HG02763 (cell line): Measurements from ENCODE around the gene ZFHX2.
"Not testable (repeated sequence)": the region's sequence is repeated elsewhere in the genome, so short reads cannot be mapped to it uniquely, and the experiment has no call there.

ENCODE experiments used
- ATAC-seq: cut with Tn5 transposase; IDR thresholded peaks from one replicate; pipeline ENCODE4 v1.9.1; 2021; ENCODE audit warnings: mild to moderate bottlenecking, moderate library complexity; ENCODE audit not compliant: unreplicated experiment

Gene ZFHX2

DNA sequence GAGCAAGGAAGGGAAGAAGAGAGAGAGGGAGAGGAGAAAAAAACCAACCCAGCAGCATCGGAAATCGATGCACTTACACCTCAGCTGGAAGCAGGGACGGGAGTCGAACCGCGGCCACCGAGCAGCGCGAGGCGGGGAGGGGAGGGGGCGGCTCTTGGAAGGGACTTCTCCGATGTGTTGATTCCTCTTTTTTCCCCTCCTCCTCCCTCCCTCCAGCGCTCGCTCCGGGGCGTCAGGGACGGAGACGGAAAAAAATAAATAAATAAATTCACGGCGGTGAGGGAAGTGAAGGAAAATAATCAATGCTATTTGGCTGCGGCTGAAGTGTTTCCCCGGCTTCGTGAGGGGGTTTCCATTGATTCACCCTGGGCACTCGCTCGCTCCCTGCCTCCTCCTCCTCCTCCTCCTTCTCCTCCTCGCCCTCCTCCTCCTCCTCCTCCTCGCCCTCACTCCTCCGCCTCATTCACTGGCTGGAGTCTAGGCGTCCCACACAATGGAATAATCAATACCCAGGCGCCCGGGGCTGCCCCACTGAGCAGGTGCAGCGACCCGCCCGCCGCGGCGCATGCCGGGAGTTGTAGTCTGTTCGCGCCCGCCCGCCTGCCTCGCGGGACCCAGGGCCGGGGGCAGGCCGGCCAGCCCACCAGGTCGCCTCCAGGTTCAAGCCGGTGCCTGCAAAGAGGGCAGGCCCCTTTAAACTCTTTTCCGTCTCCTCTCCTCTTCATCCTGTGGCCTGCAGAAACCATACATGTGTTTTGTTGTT lies at the start of gene ZFHX2:
Gene ZFHX2, minus strand, starts transcription at position 500 of the 763 bp plus-strand sequence. CDS start 16,440 bp downstream, outside the sequence.
- peak; percentile 63 for ATAC-seq

DNA sequence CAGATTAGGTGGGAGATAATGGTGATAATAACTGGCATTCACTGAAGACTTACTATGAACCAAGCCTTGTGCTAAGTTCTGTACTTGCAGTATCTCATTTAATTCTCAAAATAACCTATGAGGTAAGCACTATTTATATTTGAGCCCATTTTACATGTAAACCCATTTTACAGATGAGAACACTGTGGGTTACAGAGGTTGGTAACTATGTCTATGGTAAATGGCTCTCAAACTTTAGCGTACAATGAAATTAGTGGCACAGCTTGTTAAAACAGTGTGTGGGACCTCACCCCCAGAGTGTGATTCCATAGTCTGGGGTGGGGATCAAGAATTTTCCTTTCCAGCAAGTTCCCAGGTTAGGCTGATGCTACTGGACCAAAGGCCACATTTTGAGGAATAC lies 49.2 kb upstream of the ZFHX2 start:
- no peak for ATAC-seq

GRCh38 chr14:23600322-23600707 lies 48.8 kb upstream of the ZFHX2 start:
- ATAC-seq, result no peak

DNA sequence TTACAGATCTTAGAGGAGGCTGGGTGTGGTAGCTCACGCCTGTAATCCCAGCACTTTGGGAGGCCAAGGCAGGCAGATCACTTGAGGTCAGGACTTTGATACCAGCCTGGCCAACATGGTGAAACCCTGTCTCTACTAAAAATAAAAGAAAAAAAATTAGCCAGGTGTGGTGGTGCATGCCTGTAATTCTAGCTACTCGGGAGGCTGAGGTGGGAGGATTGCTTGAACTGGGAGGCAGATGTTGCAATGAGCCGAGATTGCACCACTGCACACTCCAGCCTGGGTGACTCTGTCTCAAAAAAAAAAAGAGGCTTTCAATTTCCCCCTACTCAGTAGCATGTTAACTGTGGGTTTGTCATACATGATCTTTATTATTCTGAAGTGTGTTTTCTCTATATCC lies 42.6 kb upstream of the ZFHX2 start:
- ATAC-seq, result not testable (repeated sequence)

GRCh38 chr14:23590198-23590597 lies 38.6 kb upstream of the ZFHX2 start:
- no peak for ATAC-seq

DNA sequence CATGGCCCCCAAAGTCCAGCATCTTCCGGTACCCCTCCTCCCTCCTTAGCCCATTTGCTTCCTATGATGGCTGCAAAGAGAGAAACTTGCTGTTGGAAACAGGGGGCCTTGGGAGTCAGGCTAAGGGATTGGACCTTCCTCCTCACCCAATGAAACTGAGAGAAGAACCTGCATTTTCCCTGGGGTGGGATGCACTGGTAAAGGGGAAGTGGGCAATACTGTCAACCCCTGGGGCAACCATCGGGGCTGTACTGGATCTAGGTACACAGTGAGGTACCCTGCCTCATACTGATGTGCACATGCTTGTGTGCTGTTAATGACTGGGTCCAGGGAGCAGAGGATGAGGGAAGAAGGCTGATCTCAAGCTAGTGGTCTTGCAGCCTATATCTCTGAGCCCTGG lies 38.0 kb upstream of the ZFHX2 start:
- ATAC-seq, result no peak

DNA sequence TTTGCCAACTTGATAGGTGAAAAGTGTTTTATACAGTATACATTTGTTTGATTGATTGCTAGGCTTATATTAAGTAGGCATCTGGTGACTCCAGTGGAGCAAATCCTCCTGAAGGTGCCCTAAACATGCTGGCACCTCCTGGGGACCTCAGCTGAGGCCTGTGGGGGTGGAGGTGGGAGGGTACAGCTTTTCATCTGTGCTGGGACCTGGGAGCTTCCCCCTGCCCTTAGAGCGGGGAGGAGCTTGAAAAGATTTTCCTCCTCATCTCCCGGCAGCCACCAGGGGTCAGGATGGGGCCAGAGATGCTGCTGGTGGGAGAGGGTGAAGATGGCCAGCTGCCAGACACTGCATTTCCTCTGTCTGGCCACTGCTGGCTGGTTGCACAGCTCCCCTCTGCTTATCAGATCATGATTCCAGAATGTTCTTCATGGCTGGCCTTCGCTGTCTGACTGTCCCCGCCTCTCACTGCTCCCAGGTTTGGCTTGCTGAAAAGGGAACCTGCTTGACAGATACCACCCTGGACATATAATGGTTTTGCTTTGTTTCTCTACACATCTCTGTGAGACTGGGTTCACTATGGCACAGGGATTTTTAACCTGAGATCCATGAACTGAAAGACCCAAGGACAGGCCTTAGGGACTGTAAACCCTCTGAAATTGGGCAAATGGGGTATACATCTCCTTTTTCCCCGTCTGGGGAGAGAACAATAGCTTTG lies 37.5 kb upstream of the ZFHX2 start:
- ATAC-seq, result peak; percentile 98

DNA sequence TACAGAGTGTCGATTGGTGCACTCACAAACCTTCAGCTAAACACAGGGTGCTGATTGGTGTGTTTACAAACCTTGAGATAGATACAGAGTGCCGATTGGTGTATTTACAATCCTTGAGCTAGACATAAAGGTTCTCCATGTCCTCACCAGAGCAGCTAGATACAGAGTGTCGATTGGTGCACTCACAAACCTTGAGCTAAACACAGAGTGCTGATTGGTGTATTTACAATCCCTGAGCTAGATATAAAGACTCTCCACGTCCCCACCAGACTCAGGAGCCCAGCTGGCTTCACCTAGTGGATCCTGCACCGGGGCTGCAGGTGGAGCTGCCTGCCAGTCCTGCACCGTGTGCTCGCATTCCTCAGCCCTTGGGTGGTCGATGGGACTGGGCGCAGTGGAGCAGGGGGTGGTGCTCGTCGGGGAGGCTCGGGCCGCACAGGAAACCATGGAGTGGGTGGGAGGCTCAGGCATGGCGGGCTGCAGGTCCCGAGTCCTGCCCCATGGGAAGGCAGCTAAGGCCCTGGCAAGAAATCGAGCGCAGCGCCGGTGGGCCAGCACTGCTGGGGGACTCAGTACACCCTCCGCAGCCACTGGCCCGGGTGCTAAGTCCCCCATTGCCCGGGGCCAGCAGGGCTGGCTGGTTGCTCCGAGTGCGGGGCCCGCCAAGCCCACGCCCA lies 33.1 kb upstream of the ZFHX2 start:
- ATAC-seq, result not testable (repeated sequence)

DNA sequence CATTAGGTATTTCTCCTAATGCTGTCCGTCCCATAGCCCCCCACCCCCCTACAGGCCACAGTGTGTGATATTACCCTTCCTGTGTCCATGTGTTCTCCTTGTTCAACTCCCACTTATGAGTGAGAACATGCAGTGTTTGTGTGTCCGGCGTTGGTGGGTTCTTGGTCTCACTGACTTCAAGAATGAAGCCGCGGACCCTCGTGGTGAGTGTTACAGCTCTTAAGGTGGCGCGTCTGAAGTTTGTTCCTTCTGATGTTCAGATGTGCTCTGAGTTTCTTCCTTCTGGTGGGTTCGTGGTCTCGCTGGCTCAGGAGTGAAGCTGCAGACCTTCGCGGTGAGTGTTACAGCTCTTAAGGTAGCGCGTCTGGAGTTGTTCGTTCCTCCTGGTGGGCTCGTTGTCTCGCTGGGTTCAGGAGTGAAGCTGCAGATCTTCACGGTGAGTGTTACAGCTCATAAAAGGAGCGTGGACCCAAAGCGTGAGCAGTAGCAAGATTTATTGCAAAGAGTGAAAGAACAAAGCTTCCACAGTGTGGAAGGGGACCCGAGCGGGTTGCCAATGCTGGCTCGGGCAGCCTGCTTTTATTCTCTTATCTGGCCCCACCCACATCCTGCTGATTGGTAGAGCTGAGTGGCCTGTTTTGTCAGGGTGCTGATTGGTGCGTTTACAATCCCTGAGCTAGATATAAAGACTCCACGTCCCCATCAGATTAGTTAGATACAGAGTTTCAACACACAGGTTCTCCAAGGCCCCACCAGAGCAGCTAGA lies 32.4 kb upstream of the ZFHX2 start:
- ATAC-seq, result not testable (repeated sequence)

DNA sequence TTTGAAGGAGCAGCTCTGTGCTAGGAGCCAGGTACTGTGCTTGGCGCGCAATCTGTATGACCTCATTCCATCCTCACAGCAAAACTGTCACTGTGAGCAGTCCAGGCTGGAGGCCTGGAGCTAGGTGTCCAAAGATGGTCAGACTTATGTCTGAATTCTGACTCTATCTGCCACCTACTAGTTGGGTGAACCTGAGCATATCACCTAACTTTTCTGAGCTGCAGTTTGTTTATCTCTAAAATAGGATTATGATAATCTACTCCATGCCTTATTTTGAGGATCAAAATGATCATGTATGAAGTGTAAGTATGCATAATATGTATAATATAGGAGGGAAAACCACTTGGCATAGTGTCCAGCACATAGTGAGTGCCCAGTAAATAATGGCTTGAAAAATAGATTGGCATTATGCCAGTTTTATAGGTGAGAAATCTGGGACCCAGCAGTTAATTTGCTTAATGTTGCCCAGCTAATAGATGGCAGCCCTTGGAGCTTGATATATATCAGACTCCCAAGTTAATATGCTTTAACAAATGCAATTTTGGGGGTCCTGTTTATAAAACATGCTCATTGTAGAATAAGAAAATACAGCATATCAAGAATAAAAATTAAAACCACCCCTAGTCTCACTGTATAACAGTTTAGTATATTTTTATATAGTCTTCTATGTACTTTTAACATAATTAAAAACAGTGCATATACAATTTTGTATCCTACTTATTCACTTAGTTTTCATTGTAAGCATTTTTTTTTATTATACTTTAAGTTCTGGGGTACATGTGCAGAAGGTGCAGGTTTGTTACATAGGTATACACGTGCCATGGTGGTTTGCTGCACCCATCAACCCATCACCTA lies 31.6 kb upstream of the ZFHX2 start:
- ATAC-seq, result no peak

DNA sequence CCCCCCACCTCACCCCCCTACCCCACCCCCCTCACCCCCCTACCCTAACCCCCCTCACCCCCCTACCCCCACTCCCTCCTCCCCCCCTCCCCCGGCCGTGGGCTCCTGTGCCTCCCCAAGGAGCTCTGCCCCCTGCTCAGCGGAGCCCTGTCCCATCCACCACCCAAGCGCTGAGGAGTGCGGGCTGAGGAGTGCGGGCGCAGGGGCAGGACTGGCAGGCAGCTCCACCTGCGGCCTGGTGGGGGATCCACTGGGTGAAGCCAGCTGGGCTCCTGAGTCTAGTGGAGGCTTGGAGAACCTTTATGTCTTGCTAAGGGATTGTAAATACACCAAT lies 29.4 kb upstream of the ZFHX2 start:
- ATAC-seq, result no peak

DNA sequence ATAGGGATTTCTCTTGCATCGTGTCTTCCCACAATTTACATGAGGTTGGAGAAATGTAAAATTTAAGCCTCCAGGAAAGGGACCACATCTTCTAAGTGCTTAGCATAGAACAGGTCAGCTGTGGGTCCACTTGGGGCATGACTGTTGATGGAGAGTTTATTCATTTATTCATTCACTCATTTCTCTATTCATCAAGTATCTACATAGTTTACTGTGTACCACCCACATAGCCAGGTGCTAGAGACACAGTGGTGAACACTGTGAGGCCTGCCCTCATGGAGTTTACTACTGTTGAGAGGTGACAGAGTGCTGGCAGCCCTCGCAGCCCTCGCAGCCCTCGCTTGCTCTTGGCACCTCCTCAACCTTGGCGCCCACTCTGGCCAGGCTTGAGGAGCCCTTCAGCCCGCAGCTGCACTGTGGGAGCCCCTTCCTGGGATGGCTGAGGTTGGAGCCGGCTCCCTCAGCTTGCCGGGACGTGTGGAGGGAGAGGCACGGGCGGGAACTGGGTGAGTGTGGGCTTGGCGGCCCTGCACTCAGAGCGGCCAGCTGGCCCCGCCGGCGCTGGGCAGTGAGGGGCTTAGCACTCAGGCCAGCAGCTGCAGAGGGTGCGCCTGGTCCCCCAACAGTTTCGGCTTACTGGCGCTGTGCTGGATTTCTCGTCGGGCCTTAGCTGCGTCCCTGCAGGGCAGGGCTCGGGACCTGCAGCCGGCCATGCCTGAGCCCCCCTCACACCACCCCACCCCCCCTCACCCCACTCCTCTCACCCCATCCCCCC lies 28.8 kb upstream of the ZFHX2 start:
- ATAC-seq, result no peak

DNA sequence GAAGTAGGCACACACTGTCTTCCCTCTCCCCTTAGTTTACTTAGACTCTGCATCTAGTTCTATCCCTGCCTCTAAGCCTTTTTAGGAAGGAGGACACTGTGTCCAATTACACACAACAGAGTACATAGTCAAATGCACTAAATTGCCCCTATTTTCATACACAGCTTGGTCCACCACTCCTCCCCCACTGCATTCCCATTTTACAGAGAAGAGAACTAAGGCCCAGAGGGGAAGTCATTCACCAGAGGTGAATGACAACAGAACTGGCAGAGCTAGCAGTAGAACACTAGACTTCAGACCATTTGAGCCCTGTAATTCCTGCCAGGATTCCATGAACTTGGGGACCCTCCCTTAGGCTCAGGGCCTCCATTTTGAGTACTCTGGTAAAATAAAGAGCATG lies 28.2 kb upstream of the ZFHX2 start:
- ATAC-seq, result no peak

DNA sequence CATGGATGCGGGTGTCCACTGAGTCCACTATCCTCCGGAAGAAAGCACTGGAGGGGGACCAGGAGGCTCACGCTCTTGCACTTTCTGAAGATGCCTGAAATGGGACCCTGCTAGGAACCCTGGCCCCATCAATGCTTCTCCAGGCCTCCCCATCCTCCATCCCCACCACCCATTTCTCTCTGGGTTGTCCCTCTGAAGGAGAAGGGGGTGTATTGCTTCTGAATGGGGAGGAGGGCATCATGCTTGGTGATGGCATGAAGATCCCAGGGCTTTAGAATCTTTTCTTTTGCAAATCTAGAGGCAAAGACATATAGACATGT lies 27.7 kb upstream of the ZFHX2 start:
- ATAC-seq, result no peak

- ATAC-seq, result no peak
Observed at GRCh38 chr14:23578560-23579310, 27.2 kb upstream of the ZFHX2 start, which contains the start of gene JPH4. TSS of gene JPH4 (minus strand) at chr14:23578790. CDS start at chr14:23577453, 1,337 bp downstream.

DNA sequence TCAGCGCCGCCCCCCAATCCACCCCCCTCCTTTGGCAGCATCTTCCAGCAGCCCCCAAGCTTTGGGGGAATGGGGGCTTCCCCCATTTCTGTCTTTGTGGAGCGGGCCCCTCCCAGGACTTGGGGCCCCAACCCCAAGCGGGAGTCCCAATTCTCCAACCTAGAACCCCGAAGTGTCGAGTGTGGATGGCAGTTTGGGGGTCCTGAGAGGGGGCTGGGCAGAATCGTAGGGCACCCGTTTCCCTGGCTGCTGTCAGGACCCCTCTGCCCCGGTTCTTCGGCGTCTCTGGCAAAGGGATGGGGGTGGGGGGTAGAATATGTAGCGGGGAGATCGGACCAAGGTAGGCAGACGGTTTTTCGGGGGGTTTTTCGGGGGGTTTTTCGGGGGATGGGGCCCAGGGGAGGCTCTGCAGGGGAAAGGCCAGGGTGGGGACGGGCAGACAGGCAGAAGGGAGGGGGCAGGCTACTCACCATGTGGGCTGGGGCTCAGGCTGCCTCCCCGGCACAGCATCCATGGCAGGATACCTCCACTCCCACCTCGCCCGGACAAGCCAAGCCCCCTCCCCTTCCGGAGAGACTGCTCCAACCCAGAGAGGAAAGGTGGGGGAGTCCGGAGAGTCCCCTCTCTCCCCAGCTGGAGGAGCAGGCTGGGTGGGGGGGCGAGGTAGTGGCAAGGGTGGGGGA lies 26.3 kb upstream of the ZFHX2 start:
- no peak for ATAC-seq

DNA sequence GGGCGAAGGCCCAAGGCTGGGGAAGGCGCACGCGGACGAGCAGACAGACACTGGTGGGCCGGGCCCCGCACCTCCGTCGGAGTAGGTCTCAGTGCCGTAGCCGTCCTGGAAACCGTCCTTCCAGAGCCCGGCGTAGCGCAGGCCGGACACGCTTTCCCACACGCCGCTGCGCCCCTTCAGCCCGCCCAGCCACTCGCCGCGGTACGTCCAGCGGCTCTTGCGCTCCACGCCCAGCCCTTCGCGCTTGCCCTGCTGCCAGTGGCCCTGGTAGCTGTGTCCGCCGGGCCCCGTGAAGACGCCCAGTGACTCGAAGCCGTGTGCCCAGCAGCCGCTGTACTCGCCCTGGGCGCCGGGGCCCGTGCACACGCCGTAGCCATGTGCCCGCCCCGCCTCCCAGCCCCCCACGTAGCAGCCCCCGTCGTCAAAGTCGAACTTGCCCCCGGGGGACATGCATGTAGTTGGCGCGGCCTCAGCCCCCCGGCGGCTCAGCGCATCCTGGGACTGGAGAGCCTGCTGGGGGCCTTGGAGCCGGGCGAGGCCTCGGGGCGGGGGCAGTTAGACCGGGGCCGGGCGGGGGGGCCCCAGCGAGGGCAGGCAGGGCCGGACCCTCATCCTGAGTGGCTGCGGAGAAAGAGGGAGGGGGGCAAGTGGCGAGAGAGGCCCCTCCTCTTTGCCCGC lies 25.6 kb upstream of the ZFHX2 start:
- ATAC-seq, result no peak
